ENCODE measurements around the gene SLC5A1.

SLC5A1 gene

GRCh38 chr22:32042924-32043323 is at the start of gene SLC5A1:
SLC5A1 (plus strand) TSS chr22:32043261; CDS start chr22:32043282, 21 bp downstream.
- no peak for DNase-seq

DNA sequence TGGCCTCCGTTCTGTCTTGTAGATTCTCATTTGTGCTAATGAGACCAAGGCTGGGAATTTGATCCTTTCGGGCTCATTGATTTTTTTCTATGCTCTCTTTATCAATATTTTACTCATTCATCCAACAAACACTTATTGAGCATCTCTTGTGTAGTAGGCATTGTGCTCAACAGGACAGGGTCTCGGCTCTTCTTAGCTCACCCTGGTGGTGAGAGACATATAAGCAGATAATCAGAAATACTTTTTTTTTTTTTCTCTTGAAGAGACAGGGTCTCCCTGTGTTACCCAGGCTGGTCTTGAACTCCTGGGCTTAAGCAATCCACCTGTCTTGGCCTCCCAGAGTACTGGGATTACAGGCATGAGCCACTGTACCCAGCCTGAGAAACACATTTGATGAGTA is 48.0 kb upstream of the SLC5A1 start:
- DNase-seq: no peak

- DNase-seq: no peak
Observed at GRCh38 chr22:31995807-31996206, 47.3 kb upstream of the SLC5A1 start.

- DNase-seq: no peak
Observed at GRCh38 chr22:31998784-31999385, 44.2 kb upstream of the SLC5A1 start.

GRCh38 chr22:32000181-32000580 is 42.9 kb upstream of the SLC5A1 start:
- no peak for DNase-seq

GRCh38 chr22:32005453-32005852 is 37.6 kb upstream of the SLC5A1 start:
- DNase-seq: no peak

- DNase-seq: no peak
Observed at GRCh38 chr22:32013200-32013599, 29.9 kb upstream of the SLC5A1 start.

- no peak for DNase-seq
Observed at GRCh38 chr22:32016081-32016480, 27.0 kb upstream of the SLC5A1 start.

DNA sequence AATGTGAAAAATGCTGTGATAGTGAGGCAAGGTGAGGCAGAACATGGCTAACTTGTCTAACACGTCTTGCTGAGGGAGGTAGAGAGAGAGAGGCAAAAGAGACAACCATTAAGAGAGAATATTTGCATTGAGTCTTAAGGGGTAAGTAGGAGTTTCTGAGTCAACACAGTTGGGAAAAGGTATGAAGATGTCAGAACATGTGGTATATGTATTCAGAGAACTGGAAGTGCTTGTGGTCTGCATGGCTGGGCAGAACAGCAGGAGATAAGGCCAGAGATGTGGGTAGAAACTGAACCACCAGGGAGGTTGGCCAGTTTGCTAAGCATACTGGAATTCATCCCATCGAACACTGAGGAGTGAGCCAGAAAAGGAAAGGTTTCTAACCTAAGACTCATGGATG is 25.0 kb upstream of the SLC5A1 start:
- no peak for DNase-seq

DNA sequence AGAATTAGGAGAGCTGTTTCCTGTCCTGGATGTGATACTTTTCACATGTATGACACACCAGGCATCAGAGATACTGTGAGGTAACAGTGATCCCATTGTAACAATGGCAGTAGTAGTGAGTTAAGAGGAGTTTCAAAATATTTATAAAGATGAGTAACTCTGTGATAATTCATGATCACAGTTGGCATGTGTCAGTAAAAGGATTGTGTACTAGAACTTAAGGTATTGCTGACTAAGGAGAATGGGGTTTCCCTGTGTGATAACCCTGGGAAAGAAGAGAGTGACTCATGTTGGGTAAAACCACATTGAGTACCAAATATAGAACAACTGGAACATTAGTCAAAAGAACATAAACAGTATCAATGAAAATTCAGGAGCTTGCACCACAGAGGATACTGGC is 22.9 kb upstream of the SLC5A1 start:
- no peak for DNase-seq

- no peak for DNase-seq
Observed at GRCh38 chr22:32021716-32022115, 21.3 kb upstream of the SLC5A1 start.

DNA sequence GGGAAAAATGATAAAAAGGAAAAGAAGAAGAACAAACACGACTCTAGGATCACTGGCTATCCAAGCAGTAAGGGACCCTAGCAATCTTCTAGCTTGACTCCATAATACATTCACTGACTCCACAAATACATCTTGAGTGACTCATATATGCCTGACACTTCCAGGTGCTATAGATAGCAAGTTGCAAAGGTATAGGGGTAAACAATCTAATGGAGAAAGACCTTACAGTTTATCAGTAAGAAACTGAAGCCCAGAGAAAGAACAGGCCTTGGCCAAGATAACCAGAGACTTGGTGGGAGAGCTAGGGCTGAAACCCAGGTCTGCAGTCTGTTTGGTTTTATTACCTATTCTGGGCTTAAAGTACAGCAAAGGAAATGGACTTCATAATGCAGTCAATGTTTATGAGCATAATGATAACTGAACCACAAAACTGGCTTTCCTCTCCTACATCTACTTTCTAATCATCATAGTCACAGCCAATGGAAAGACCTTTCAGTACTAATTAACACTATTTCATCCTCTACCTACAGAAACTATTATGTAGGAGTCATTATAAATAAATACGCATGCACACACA is 19.7 kb upstream of the SLC5A1 start:
- no peak for DNase-seq

DNA sequence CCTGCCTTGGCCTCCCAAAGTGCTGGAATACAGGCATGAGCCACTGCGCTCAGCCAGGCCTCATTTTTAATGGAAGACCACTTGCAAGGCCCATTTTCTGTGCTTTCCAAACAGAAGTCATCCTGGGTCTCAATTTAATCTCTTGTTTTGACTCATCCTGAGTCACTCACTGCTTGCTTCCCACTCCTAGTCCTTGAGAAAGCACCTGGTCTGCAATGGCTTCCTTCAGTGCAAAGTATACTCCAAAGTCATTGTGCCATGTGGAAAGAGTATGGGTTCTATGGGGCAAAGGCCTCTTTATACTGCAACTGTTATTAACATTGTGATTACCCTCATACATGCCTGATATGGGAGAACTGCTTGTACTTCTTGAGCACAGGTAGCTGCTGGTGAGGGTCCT is 18.3 kb upstream of the SLC5A1 start:
- no peak for DNase-seq

DNA sequence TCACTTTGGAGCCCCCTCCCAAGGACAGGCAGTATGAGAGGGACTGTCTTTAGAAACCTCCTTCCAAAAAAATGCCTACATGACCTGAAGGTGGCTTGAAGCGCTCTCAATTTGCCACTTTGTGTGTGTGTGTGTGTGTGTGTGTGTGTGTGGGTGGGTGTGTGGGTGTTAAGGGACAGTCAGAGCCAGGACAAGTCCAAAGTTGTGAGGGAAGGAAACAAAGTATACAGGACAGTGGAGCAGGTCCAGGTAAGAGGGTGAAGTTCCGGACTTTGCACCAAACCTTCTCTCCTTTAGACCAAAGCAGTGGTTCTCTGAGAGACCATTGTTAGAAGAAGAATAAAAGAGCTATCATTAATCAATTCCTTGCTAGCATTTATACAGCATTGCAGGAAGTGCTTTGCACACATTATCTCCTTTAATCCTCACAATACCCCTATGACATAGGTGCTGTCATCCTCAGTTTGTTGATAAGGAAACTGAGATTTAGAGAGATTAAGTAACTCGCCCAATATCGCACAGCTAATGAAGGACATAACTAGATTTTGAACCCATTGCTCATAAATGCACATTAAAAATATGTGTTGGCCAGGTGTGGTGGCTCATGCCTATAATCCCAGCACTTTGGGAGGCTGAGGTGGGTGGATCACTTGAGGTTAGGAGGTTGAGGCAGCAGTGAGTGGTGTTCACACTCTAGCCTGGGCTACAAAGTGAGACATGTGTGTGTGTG is 12.4 kb upstream of the SLC5A1 start:
- DNase-seq: no peak

- no peak for DNase-seq
Observed at GRCh38 chr22:32031466-32031865, 11.6 kb upstream of the SLC5A1 start.

DNA sequence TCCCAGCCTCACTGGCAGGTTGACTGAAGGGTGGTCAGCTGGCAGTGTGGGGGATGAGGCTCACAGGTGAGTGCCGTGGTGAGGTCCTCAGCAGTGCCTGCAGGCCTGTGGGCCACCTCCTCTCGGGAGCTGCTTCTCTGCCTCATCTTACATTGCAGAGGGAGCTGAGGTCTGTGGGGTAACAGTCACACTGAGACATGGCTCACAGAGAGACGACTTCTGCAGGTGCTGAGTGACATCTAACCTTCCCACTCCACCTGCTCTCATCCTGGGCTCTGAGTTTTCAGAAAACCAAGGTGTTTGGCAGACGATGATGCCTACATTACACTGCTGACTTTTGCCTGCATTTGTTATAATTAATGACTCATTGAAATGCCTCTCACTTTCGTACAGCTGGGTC is 8.8 kb upstream of the SLC5A1 start:
- no peak for DNase-seq

GRCh38 chr22:32037236-32037635 is 5.8 kb upstream of the SLC5A1 start:
- no peak for DNase-seq

GRCh38 chr22:32040324-32040904 is 2.6 kb upstream of the SLC5A1 start:
- DNase-seq: no peak

- no peak for DNase-seq
Observed at GRCh38 chr22:32043391-32043790, 330 bp downstream of the SLC5A1 start.

GRCh38 chr22:32044477-32044876 is 1.4 kb downstream of the SLC5A1 start:
- DNase-seq: no peak

GRCh38 chr22:32044913-32045312 is 1.9 kb downstream of the SLC5A1 start:
- no peak for DNase-seq

DNA sequence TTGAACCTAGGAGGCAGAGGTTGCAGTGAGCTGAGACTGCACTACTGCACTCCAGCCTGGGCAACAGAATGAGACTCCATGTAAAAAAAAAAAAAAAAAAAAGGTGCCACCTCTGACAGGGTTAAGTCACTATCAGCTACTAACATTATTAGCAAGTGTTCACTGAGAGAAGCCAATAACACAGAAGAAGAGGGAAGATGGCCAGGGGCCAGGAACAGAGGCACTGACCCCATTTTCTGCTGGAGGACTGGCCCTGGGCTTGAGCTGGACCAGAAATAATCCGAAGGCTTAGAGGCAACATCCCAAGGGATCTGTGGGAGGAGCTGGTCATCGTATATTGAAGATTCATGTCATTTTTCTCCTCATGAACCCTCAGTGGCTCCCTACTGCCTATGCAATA is 5.0 kb downstream of the SLC5A1 start:
- no peak for DNase-seq

GRCh38 chr22:32050678-32051515 is 7.8 kb downstream of the SLC5A1 start:
- DNase-seq: peak; percentile 81

Data from stimulated activated CD8-positive, alpha-beta memory T cell treated with anti-CD3 and anti-CD28 coated beads, Interleukin-4, amount 100 ng/mL, for 48 hours (primary cell).